ENCODE results near the gene EFL1. TPM values are rescaled to one million over a fixed set of nuclear protein-coding genes. Genes with fewer than 3 reads are reported as not detected.
"Not testable (repeated sequence)": the region's sequence is repeated elsewhere in the genome, so short reads cannot be mapped to it uniquely, and the experiment has no call there.

Gene EFL1
- total RNA-seq, 2 experiments from 2014 or later: 7.1 to 7.8 TPM

DNA sequence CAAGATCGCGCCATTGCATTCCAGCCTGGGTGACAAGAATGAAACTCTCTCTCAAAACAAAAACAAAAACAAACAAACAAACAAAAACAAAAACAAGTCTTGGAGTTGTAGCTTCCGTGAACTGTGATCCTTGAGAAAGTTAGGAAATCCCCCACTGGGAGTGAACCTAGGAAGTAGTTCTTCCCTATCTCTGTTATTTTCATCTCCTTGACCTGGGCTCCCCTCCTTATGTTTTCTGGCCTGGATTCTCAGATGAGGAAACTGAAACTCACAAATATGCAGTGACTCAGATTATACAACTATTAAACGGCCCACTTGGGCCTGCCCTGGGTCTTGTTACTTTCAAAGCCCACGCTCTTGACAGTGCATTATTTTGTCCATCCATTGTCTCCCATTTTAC is 29.7 kb upstream of the EFL1 start:
- Histone ChIP-seq H3K27ac (ENCODE audit: low read depth in 1 of 2, low read length in 2 of 2) (no peak overlapping the region), H3K27me3 (ENCODE audit: control insufficient read depth in 1 of 2, insufficient read depth in 2 of 2, low read length in 2 of 2) (no peaks in the 10 kb centered on the region), H3K36me3 (ENCODE audit: insufficient read depth, low read length) (no peaks in the 10 kb centered on the region), H3K4me3 (ENCODE audit: low read length) (no peak overlapping the region), H3K4me1 (ENCODE audit: insufficient read depth, low read length) (peaks cover 3% of the 10 kb centered on the region), H3K9me3 (ENCODE audit: control insufficient read depth in 1 of 2, insufficient read depth in 1 of 2, low read length in 2 of 2) (no peaks in the 10 kb centered on the region)
- DNase-seq: no peak
- TF ChIP-seq, protein P1, sequence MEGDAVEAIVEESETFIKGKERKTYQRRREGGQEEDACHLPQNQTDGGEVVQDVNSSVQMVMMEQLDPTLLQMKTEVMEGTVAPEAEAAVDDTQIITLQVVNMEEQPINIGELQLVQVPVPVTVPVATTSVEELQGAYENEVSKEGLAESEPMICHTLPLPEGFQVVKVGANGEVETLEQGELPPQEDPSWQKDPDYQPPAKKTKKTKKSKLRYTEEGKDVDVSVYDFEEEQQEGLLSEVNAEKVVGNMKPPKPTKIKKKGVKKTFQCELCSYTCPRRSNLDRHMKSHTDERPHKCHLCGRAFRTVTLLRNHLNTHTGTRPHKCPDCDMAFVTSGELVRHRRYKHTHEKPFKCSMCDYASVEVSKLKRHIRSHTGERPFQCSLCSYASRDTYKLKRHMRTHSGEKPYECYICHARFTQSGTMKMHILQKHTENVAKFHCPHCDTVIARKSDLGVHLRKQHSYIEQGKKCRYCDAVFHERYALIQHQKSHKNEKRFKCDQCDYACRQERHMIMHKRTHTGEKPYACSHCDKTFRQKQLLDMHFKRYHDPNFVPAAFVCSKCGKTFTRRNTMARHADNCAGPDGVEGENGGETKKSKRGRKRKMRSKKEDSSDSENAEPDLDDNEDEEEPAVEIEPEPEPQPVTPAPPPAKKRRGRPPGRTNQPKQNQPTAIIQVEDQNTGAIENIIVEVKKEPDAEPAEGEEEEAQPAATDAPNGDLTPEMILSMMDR (IDR thresholded peaks at IDR 0.05): no peak
- ChIA-PET POLR2A (no interaction called here), CTCF (no interaction called here)
- H3K4me1 Mint-ChIP-seq (ENCODE audit: low read depth): peaks cover 26% of the 10 kb centered on the region
- no peak for ATAC-seq (ENCODE audit: poor library complexity)
- no peak overlapping the region for H3K27ac Mint-ChIP-seq
- no peak overlapping the region for H3K4me3 Mint-ChIP-seq
- H3K36me3 Mint-ChIP-seq (ENCODE audit: low read depth): peaks cover 8% of the 10 kb centered on the region
- no peaks in the 10 kb centered on the region for H3K27me3 Mint-ChIP-seq
- peaks cover 15% of the 10 kb centered on the region for H3K9me3 Mint-ChIP-seq
- intact Hi-C loops (cut with DNase I, micrococcal nuclease): no loop called here

DNA sequence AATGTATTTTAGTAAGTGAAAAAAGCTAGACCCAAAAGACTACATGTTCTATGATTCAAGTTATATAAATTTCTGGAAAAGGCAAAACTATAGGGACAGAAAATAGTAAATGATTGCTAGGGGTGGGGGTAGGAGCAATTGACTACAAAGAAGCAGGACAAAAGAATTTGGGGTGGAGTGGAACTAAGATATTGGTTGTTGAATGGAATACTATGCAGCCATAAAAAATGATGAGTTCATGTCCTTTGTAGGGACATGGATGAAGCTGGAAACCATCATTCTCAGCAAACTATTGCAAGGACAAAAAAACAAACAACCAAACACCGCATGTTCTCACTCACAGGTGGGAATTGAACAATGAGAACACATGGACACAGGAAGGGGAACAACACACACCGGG is 25.7 kb upstream of the EFL1 start:
- H3K36me3 ChIP-seq (ENCODE audit: insufficient read depth, low read length); CTCF ChIA-PET; H3K36me3 Mint-ChIP-seq (ENCODE audit: low read depth); H3K27ac ChIP-seq (ENCODE audit: low read depth in 1 of 2, low read length in 2 of 2); H3K27me3 ChIP-seq (ENCODE audit: control insufficient read depth in 1 of 2, insufficient read depth in 2 of 2, low read length in 2 of 2); ATAC-seq (ENCODE audit: poor library complexity); H3K27me3 Mint-ChIP-seq; DNase-seq; H3K27ac Mint-ChIP-seq; H3K4me3 Mint-ChIP-seq; H3K4me3 ChIP-seq (ENCODE audit: low read length); H3K9me3 ChIP-seq (ENCODE audit: control insufficient read depth in 1 of 2, insufficient read depth in 1 of 2, low read length in 2 of 2): not testable (repeated sequence)
- POLR2A ChIA-PET: interaction anchor here (0.6 kb wide), 1 partner anchor 956 kb away, joined by 3 read pairs; no protein-coding TSS in a partner anchor
- H3K4me1 ChIP-seq (ENCODE audit: insufficient read depth, low read length): peaks cover 19% of the 10 kb centered on the region
- Mint-ChIP-seq H3K4me1 (ENCODE audit: low read depth) (peaks cover 51% of the 10 kb centered on the region), H3K9me3 (peaks cover 15% of the 10 kb centered on the region)
- intact Hi-C loops (cut with DNase I, micrococcal nuclease): loop anchor here in 1 of 2 experiments (10.0 kb wide), 1 partner anchor 47 kb away; no protein-coding TSS in a partner anchor

DNA sequence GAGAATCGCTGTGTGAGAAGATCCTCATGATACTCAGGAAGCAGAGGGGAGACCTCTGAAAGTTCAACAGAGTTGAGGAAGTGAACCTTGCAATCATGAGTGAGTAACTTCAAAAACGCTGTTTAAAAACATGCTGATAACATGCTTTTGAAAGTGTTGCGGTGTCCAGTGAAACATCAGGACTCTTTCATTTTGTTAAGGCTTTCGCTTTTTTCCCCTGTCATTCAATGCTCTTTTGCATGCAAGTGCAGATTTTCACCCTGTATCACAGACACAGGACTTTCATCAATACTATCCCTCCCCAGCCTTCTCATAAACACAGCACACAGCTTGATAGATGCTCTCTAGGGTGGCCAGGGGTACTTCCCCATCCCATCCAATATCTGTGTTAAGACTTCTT is 23.9 kb upstream of the EFL1 start:
- peak overlapping the region; percentile 3 for H3K4me3 ChIP-seq (ENCODE audit: low read length)
- intact Hi-C loops (cut with DNase I, micrococcal nuclease): loop anchor here in 1 of 2 experiments (10.0 kb wide), 1 partner anchor 48 kb away; no protein-coding TSS in a partner anchor
- peak overlapping the region; percentile 80 for H3K27ac Mint-ChIP-seq

DNA sequence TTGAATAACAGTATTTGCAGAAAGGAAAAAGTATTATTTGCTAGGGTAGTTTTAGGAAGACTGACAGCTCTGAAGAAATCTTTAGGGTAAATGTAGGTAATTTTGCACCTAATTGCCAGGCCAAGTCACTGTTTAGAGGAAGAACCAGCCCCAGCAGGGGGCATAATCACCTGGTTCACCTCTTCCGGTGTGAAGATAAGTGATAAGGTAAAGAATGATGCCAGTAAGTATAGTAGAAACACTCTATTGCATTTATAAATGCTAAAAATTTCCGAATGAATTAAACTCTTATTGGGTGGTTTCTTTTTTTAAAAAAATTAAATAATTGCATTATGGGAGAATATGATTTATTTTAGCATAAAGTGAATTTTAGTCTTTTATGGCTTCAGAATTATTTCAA is 21.8 kb upstream of the EFL1 start:
- intact Hi-C loops (cut with DNase I, micrococcal nuclease): loop anchor here in 1 of 2 experiments (10.0 kb wide), 1 partner anchor 50 kb away; no protein-coding TSS in a partner anchor
- H3K4me3 Mint-ChIP-seq; H3K27ac Mint-ChIP-seq; H3K27me3 ChIP-seq (ENCODE audit: control insufficient read depth in 1 of 2, insufficient read depth in 2 of 2, low read length in 2 of 2); H3K4me3 ChIP-seq (ENCODE audit: low read length); POLR2A ChIA-PET; H3K9me3 ChIP-seq (ENCODE audit: control insufficient read depth in 1 of 2, insufficient read depth in 1 of 2, low read length in 2 of 2); DNase-seq; H3K27ac ChIP-seq (ENCODE audit: low read depth in 1 of 2, low read length in 2 of 2); H3K36me3 ChIP-seq (ENCODE audit: insufficient read depth, low read length); H3K36me3 Mint-ChIP-seq (ENCODE audit: low read depth); CTCF ChIA-PET; H3K27me3 Mint-ChIP-seq: not testable (repeated sequence)
- H3K4me1 ChIP-seq (ENCODE audit: insufficient read depth, low read length): peaks cover 19% of the 10 kb centered on the region
- Mint-ChIP-seq H3K9me3 (peaks cover 11% of the 10 kb centered on the region), H3K4me1 (ENCODE audit: low read depth) (peaks cover 43% of the 10 kb centered on the region)
- TF ChIP-seq, protein P1 (IDR thresholded peaks at IDR 0.05): peak; percentile 55
- ATAC-seq (ENCODE audit: poor library complexity): peak; percentile 54

More for the DNA sequence above, 23.9 kb upstream of the EFL1 start:
- H3K36me3 ChIP-seq (ENCODE audit: insufficient read depth, low read length); CTCF ChIA-PET; H3K27me3 Mint-ChIP-seq; H3K36me3 Mint-ChIP-seq (ENCODE audit: low read depth); H3K27me3 ChIP-seq (ENCODE audit: control insufficient read depth in 1 of 2, insufficient read depth in 2 of 2, low read length in 2 of 2); H3K9me3 ChIP-seq (ENCODE audit: control insufficient read depth in 1 of 2, insufficient read depth in 1 of 2, low read length in 2 of 2): not testable (repeated sequence)
- H3K4me3 Mint-ChIP-seq: peak overlapping the region; percentile 69
- Histone ChIP-seq H3K27ac (ENCODE audit: low read depth in 1 of 2, low read length in 2 of 2) (peak overlapping the region in 1 of 2 donors; percentile 44), H3K4me1 (ENCODE audit: insufficient read depth, low read length) (peaks cover 19% of the 10 kb centered on the region)
- POLR2A ChIA-PET: interaction anchor here (0.7 to 1.5 kb wide), 3 partner anchors 12 to 995 kb away, joined by 3 to 10 read pairs (median 4); no protein-coding TSS in a partner anchor
- H3K9me3 Mint-ChIP-seq: peaks cover 15% of the 10 kb centered on the region
- peaks cover 51% of the 10 kb centered on the region for H3K4me1 Mint-ChIP-seq (ENCODE audit: low read depth)
- peak in 3 of 14 experiments; percentile 20 to 45 (median 24) for DNase-seq
- peak; percentile 50 for ATAC-seq (ENCODE audit: poor library complexity)

DNA sequence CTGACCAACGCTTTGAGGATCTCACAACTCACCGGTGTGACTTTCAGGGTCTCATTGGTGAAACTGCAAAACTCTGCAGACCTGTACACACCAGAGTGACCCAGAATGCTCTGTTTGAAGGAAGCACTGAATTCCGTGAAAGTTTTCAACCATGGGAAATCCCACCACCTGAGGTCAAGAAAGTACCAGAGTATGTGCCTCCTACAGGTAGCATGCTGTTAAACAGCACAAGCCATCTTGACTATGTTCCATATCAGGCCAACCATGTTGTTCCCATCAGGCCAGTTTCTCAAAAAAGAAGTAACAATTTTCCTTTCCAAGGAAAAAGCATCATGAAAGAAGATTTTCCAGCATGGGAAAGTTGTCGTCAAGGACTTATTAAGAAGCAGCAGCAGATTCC is 19.9 kb upstream of the EFL1 start:
- H3K4me1 Mint-ChIP-seq (ENCODE audit: low read depth): peaks cover 27% of the 10 kb centered on the region
- H3K27me3 ChIP-seq (ENCODE audit: control insufficient read depth in 1 of 2, insufficient read depth in 2 of 2, low read length in 2 of 2); H3K4me3 Mint-ChIP-seq; DNase-seq; H3K27ac Mint-ChIP-seq; H3K36me3 ChIP-seq (ENCODE audit: insufficient read depth, low read length); H3K9me3 Mint-ChIP-seq; H3K27me3 Mint-ChIP-seq; ATAC-seq (ENCODE audit: poor library complexity); H3K27ac ChIP-seq (ENCODE audit: low read depth in 1 of 2, low read length in 2 of 2); H3K9me3 ChIP-seq (ENCODE audit: control insufficient read depth in 1 of 2, insufficient read depth in 1 of 2, low read length in 2 of 2); H3K4me3 ChIP-seq (ENCODE audit: low read length); POLR2A ChIA-PET; CTCF ChIA-PET; H3K36me3 Mint-ChIP-seq (ENCODE audit: low read depth): not testable (repeated sequence)
- intact Hi-C loops (cut with DNase I, micrococcal nuclease): loop anchor here in 1 of 2 experiments (10.0 kb wide), 1 partner anchor 52 kb away; no protein-coding TSS in a partner anchor
- H3K4me1 ChIP-seq (ENCODE audit: insufficient read depth, low read length): peaks cover 18% of the 10 kb centered on the region
